GM12874 (cell line): ENCODE measurements around the gene BHLHE40.

ENCODE experiments used
- TF ChIP-seq, protein P1 (sequence below): IDR thresholded peaks from 2 replicates; pipeline ENCODE4 v1.5.1; 2011; ENCODE audit warnings: low read depth, mild to moderate bottlenecking, control low read depth, low read length, moderate library complexity; ENCODE audit not compliant: insufficient read depth

Gene BHLHE40

DNA sequence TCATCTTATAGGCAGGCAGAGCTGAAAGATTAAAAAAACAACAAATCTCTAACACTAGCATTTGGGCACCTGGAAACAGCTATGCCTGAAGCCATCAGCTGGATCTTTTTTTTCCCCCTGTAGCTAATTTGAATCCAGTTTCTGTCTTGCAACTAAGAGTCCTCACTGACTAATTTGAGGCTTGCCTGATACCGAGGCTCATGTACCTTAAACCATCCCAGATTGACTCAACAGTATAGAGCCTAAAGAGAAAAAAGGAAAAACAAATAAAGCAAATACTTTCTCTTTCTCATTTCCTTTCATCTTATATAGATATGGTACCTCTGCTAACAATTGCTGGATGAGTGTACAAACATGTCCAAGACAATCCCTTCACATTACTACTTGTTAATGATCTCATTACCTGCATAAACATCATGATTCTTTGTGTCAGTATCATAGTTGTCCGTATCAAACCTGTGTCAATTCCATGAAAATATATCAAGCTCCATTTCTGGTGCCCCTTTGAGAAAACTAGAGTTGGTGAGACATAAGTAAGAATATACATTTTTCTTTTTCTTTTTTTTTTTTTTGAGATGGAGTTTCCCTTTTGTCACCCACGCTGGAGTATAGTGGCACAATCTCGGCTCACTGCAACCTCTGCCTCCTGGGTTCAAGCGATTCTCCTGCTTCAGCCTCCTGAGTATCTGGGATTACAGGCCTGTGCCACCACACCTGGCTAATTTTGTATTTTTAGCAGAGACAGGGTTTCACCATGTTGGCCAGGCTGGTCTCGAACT lies 43.1 kb downstream of the BHLHE40 start:
- TF ChIP-seq, protein P1, sequence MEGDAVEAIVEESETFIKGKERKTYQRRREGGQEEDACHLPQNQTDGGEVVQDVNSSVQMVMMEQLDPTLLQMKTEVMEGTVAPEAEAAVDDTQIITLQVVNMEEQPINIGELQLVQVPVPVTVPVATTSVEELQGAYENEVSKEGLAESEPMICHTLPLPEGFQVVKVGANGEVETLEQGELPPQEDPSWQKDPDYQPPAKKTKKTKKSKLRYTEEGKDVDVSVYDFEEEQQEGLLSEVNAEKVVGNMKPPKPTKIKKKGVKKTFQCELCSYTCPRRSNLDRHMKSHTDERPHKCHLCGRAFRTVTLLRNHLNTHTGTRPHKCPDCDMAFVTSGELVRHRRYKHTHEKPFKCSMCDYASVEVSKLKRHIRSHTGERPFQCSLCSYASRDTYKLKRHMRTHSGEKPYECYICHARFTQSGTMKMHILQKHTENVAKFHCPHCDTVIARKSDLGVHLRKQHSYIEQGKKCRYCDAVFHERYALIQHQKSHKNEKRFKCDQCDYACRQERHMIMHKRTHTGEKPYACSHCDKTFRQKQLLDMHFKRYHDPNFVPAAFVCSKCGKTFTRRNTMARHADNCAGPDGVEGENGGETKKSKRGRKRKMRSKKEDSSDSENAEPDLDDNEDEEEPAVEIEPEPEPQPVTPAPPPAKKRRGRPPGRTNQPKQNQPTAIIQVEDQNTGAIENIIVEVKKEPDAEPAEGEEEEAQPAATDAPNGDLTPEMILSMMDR, result no peak

DNA sequence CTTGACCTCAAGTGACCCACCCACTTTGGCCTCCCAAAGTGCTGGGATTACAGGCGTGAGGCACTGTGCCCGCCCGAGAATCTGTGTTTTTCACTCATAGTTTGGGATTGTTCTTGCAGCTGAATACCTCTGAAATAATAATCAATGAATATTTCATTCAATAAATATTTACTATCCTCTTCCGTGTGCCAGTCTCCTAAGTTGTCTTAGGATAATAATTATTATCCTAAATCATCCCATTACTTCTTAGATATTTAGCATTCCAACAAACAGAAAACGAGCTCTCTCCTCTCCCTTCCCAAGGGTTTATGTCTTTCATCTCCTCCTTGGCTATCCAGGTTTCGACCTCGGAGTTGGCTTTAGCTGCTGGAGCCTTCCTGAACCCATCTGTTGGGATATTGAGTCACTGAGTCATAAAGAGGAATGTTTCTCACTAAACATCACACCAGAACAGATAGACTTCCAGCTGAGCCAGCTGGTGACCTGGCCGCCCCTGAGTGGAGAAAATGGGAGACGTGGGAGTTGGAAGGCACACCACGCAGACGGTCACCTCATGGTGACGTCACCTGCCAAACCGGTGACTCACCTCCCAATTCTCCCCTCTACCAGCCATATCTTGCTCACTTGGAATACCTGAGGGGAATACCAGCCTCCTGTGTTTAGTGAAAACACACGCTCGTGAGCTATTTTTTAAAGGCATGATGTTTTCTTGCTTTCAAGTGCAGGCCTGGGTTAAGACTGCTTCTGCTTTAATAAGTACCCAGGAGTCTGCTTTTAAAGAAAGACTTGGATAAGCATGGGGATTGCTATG lies 43.9 kb downstream of the BHLHE40 start:
- TF ChIP-seq, protein P1, result no peak

DNA sequence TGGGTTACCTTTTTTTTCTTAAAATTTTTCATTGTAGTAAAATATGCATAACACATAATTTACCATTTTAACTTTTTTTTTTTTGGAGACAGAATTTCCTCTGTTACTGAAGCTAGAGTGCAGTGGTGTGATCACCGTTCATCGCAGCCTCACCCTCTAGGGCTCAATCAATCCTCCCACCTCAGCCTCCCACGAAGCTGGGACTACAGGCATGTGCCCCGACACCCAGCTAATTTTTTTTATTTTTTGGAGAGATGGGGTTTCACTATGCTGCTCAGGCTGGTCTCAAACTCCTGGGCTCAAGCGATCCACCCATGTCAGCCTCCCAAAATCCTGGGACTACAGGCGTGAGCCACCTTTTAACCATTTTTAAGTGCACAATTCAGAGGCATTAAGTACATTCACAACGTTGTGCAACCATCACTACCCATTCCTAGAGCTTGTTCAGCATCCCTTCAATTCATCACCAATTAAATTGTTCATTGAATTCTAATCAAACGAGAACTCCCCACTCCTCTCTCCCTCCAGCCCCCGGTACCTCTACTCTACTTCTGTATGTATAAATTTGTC lies 44.6 kb downstream of the BHLHE40 start:
- TF ChIP-seq, protein P1, result no peak

DNA sequence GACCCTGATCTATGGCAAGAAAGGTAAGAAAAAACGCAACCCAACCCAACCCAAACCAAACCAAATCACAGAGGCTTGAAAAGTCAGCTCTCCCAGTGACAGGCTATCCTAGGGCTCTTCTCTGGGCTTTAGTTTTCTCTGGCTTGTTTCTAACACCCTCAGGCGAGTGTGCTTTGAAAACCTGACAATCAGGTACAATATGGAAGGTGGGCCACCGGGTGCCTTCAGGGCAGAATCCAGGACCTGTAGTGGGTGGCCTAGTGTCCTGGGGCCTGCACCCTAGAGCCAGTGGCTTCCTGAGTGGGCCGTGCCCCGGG lies 46.8 kb downstream of the BHLHE40 start:
- TF ChIP-seq, protein P1, result no peak

DNA sequence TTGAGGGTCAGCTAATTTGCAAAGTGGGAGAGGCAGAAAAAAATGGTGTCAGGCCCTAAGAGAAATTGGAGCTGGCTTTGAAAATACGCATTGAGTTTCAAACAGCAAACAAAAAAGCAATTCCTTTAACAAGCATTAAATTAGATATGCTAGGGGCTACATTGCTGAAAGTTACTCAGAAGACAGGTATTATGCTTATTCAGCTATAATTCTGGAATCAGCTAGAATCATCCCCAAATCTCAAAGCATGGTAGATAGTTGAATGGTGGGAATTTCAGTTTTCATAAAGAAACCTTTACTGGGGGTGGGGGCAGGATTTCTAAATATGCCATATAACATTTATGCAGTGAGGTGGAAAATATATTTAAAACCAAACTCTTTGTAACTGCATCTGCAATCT lies 50.5 kb downstream of the BHLHE40 start:
- TF ChIP-seq, protein P1, result no peak

DNA sequence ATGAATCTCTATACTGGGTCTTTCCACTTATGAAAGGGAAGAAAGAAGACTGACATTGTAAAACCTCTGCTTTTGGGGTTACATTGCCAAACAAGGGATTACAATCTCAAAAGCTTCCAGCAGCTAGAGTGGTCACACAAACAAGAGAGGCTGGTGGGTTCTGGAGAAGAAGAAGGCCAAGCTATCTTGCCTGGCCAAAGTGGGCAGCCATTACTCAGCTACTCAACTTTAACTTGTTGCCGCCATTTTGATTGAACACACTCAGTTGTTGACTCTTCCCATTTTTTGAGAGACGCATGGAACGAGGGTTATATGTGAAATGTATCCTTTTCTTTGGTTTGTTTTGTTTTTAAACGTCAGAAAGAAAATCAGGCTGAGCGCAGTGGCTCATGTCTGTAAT lies 50.9 kb downstream of the BHLHE40 start:
- TF ChIP-seq, protein P1, result no peak

DNA sequence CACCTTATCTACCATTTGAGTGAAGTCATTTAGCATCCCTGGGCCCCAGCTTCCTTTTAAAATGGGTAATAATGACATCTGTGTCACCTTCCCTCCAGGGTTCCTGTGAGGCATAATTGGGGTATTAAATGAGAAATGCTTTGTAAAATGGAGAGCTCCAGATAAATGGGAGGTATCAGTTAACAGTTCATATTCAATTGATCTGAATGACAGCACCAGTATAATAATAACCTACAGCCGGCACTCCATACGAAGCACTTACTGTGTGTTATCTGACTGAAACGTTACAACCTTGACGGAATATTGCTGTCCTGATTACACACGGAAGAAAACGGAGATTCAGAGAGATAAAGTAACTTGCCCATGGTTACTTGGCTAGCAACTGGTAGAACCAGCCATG lies 53.6 kb downstream of the BHLHE40 start:
- TF ChIP-seq, protein P1, result no peak
